Urinary bladder (tissue), 4 donors: ENCODE data around the gene LEFTY1. TPM values are rescaled to one million over a fixed set of nuclear protein-coding genes. Genes with fewer than 3 reads are reported as not detected.

ENCODE experiments used
- DNase-seq: peaks from one replicate; pipeline ENCODE4 v3.0.0-alpha.2; 2015; ENCODE audit errors: extremely low spot score
- H3K27ac ChIP-seq: one replicate; pipeline ENCODE4 v1.5.1; 2013; ENCODE audit warnings: low read depth, mild to moderate bottlenecking, moderate library complexity
- H3K36me3 ChIP-seq: one replicate; pipeline ENCODE4 v1.6.1; 2013; ENCODE audit warnings: mild to moderate bottlenecking, moderate library complexity; ENCODE audit not compliant: insufficient read depth
- H3K4me1 ChIP-seq: one replicate; pipeline ENCODE4 v1.6.1; 2013; ENCODE audit warnings: mild to moderate bottlenecking, moderate library complexity; ENCODE audit not compliant: insufficient read depth
- H3K4me3 ChIP-seq: one replicate; pipeline ENCODE4 v1.5.1; 2013; ENCODE audit warnings: low read depth, low read length
- WGBS: extraction: QIAGEN DNeasy Blood & Tissue Kit; methylation state at CpG from one replicate; pipeline ENCODE4 v1.1.7; 2013; 5-methylcytosine and 5-hydroxymethylcytosine counted together
- polyA plus RNA-seq: library from polyadenylated mRNA; stranded (reverse); fragments of 200-250 nt; gene quantifications from one replicate; pipeline ENCODE4 v1.2.3, GENCODE V29; 2013
- total RNA-seq: library from RNA; depleted of rRNA; stranded (reverse); fragments of >200 nt; gene quantifications from one replicate; pipeline ENCODE4 v1.2.3, GENCODE V29; 2014
- donor health status: healthy with polysubstance abuse.
- donor health status: healthy.

LEFTY1 gene
- total and polyA plus RNA-seq, 2 donors, result 0.35 to 0.79 TPM

- peak within 1 kb of the TSS; percentile 82 for H3K27ac ChIP-seq
- DNase-seq, result peak; percentile 79
- H3K4me1 ChIP-seq, result no peaks in the 10 kb centered on the region
- WGBS, result under 1% methylated on average over 80 of the region's 80 CpGs
- no peaks in the 10 kb centered on the region for H3K36me3 ChIP-seq
- H3K4me3 ChIP-seq, result peak within 1 kb of the TSS; percentile 76
Measured at GRCh38 chr1:225923692-225924555, 35.0 kb upstream of the LEFTY1 start, which contains the start of gene PYCR2. TSS of gene PYCR2 (minus strand) at chr1:225924250. CDS start at chr1:225924110, 140 bp downstream.

- H3K4me3 ChIP-seq, result peak overlapping the region; percentile 76
- no peak overlapping the region for H3K27ac ChIP-seq
- 2% methylated on average over 8 of the region's 8 CpGs for WGBS
- no peaks in the 10 kb centered on the region for H3K4me1 ChIP-seq
- no peak for DNase-seq
- H3K36me3 ChIP-seq, result no peaks in the 10 kb centered on the region
Measured at GRCh38 chr1:225923381-225923691, 34.4 kb upstream of the LEFTY1 start.

GRCh38 chr1:225921734-225922709, 33.1 kb upstream of the LEFTY1 start:
- H3K4me3 ChIP-seq, result no peak overlapping the region
- WGBS, result 91% methylated on average over 23 of the region's 23 CpGs
- DNase-seq, result peak; percentile 45
- H3K4me1 ChIP-seq, result no peaks in the 10 kb centered on the region
- H3K36me3 ChIP-seq, result no peaks in the 10 kb centered on the region
- peak overlapping the region; percentile 3 for H3K27ac ChIP-seq

GRCh38 chr1:225919906-225920305, 31.0 kb upstream of the LEFTY1 start:
- WGBS, result 24% methylated on average over 5 of the region's 5 CpGs
- H3K4me1 ChIP-seq, result no peaks in the 10 kb centered on the region
- DNase-seq, result no peak
- no peaks in the 10 kb centered on the region for H3K36me3 ChIP-seq
- H3K4me3 ChIP-seq, result no peak overlapping the region
- H3K27ac ChIP-seq, result no peak overlapping the region

- 90% methylated on average over 4 of the region's 4 CpGs for WGBS
- no peak for DNase-seq
- Histone ChIP-seq H3K27ac (no peak overlapping the region), H3K4me3 (no peak overlapping the region), H3K36me3 (no peaks in the 10 kb centered on the region), H3K4me1 (no peaks in the 10 kb centered on the region)
Measured at GRCh38 chr1:225918280-225918679, 29.3 kb upstream of the LEFTY1 start.

- DNase-seq, result no peak
- Histone ChIP-seq H3K4me3 (no peak overlapping the region), H3K27ac (no peak overlapping the region), H3K4me1 (no peaks in the 10 kb centered on the region), H3K36me3 (no peaks in the 10 kb centered on the region)
- 89% methylated on average over 5 of the region's 5 CpGs for WGBS
Measured at GRCh38 chr1:225917536-225917935, 28.6 kb upstream of the LEFTY1 start.

GRCh38 chr1:225917101-225917500, 28.2 kb upstream of the LEFTY1 start:
- no peak overlapping the region for H3K4me3 ChIP-seq
- no peaks in the 10 kb centered on the region for H3K4me1 ChIP-seq
- H3K36me3 ChIP-seq, result no peaks in the 10 kb centered on the region
- 92% methylated on average over 3 of the region's 3 CpGs for WGBS
- H3K27ac ChIP-seq, result no peak overlapping the region
- no peak for DNase-seq

- no peaks in the 10 kb centered on the region for H3K4me1 ChIP-seq
- H3K36me3 ChIP-seq, result no peaks in the 10 kb centered on the region
- no peak for DNase-seq
- no peak overlapping the region for H3K27ac ChIP-seq
- no peak overlapping the region for H3K4me3 ChIP-seq
- 76% methylated on average over 7 of the region's 7 CpGs for WGBS
Measured at GRCh38 chr1:225915538-225915991, 26.6 kb upstream of the LEFTY1 start.

GRCh38 chr1:225914947-225915346, 26.0 kb upstream of the LEFTY1 start:
- no peaks in the 10 kb centered on the region for H3K4me1 ChIP-seq
- no peak overlapping the region for H3K27ac ChIP-seq
- 82% methylated on average over 6 of the region's 6 CpGs for WGBS
- no peaks in the 10 kb centered on the region for H3K36me3 ChIP-seq
- no peak for DNase-seq
- no peak overlapping the region for H3K4me3 ChIP-seq

GRCh38 chr1:225914391-225914790, 25.4 kb upstream of the LEFTY1 start:
- WGBS, result 90% methylated on average over 6 of the region's 6 CpGs
- DNase-seq, result no peak

GRCh38 chr1:225911191-225912130, 22.5 kb upstream of the LEFTY1 start:
- DNase-seq, result no peak
- Histone ChIP-seq H3K4me3 (no peak overlapping the region), H3K27ac (no peak overlapping the region), H3K4me1 (no peaks in the 10 kb centered on the region), H3K36me3 (no peaks in the 10 kb centered on the region)
- 38% methylated on average over 53 of the region's 53 CpGs for WGBS

More at GRCh38 chr1:225914391-225914790, 25.4 kb upstream of the LEFTY1 start:
- Histone ChIP-seq H3K27ac (no peak overlapping the region), H3K4me3 (no peak overlapping the region), H3K36me3 (no peaks in the 10 kb centered on the region), H3K4me1 (no peaks in the 10 kb centered on the region)

- WGBS, result 100% methylated on average over 1 of the region's 1 CpG
- H3K27ac ChIP-seq, result no peak overlapping the region
- no peaks in the 10 kb centered on the region for H3K36me3 ChIP-seq
- H3K4me1 ChIP-seq, result no peaks in the 10 kb centered on the region
- DNase-seq, result no peak
- H3K4me3 ChIP-seq, result no peak overlapping the region
Measured at GRCh38 chr1:225909477-225909876, 20.5 kb upstream of the LEFTY1 start.

- DNase-seq, result no peak
- Histone ChIP-seq H3K36me3 (no peaks in the 10 kb centered on the region), H3K4me1 (no peaks in the 10 kb centered on the region), H3K4me3 (no peak overlapping the region), H3K27ac (no peak overlapping the region)
- 62% methylated on average over 2 of the region's 2 CpGs for WGBS
Measured at GRCh38 chr1:225908773-225909172, 19.8 kb upstream of the LEFTY1 start.
